Measurements from ENCODE around the gene BANK1. TPM values are rescaled to one million over a fixed set of nuclear protein-coding genes. Genes with fewer than 3 reads are reported as not detected.

Gene BANK1
- total and polyA plus RNA-seq, 10 of the 15 experiments (the other 5 are each of a cell fraction or from before 2014, with no cell fraction given), result 0.13 to 2.1 (median 0.42) TPM

DNA sequence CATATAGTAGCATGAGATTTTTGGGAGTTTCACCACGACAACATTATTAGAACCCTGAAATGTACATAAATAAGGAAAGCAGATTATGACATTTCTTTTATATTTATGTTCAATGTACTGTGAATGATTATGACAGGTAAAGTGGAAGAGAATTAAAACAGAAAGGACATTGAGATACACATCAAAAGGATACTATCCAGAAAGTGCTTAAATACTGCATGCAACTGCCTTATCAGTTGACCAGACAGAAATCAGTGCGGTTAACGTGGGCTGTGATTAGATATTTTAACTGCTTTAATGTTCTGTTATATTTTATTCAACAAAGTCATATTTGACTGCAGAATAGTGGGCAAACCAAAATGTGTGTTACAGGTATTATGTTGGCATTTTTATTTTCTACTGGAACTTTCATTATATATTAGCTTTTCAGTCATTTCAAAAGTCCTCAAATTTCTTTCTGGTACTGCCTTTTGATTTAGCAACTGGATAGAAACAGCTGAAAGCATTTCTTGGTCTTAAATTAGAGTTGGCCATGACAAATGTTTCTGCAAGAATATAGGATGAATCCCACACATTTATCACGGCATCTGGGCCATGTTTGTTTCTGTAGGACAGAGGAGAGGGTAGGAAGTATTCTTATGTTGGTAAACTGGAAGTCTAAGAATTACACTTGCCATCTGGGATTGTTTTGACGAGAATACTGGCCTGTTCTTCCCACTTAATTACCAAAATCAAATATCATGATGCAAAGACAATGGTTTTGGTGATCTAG, 299.5 kb downstream of the BANK1 start:
- no peaks in the 10 kb centered on the region for H3K36me3 ChIP-seq (ENCODE audit: control insufficient read depth in 2 of 2, insufficient read depth in 2 of 2, low read length in 1 of 2)
- no peak for TF ChIP-seq BCL11A (IDR thresholded peaks at IDR 0.05; ENCODE audit: low read depth, low read length)
- no peak for TF ChIP-seq KDM1A (IDR thresholded peaks at IDR 0.05; ENCODE audit: borderline replicate concordance)
- TF ChIP-seq, protein P1, sequence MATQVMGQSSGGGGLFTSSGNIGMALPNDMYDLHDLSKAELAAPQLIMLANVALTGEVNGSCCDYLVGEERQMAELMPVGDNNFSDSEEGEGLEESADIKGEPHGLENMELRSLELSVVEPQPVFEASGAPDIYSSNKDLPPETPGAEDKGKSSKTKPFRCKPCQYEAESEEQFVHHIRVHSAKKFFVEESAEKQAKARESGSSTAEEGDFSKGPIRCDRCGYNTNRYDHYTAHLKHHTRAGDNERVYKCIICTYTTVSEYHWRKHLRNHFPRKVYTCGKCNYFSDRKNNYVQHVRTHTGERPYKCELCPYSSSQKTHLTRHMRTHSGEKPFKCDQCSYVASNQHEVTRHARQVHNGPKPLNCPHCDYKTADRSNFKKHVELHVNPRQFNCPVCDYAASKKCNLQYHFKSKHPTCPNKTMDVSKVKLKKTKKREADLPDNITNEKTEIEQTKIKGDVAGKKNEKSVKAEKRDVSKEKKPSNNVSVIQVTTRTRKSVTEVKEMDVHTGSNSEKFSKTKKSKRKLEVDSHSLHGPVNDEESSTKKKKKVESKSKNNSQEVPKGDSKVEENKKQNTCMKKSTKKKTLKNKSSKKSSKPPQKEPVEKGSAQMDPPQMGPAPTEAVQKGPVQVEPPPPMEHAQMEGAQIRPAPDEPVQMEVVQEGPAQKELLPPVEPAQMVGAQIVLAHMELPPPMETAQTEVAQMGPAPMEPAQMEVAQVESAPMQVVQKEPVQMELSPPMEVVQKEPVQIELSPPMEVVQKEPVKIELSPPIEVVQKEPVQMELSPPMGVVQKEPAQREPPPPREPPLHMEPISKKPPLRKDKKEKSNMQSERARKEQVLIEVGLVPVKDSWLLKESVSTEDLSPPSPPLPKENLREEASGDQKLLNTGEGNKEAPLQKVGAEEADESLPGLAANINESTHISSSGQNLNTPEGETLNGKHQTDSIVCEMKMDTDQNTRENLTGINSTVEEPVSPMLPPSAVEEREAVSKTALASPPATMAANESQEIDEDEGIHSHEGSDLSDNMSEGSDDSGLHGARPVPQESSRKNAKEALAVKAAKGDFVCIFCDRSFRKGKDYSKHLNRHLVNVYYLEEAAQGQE (IDR thresholded peaks at IDR 0.05; ENCODE audit: low read depth, low read length), result no peak
- TF ChIP-seq TCF3 (IDR thresholded peaks at IDR 0.05; ENCODE audit: borderline replicate concordance, insufficient read depth, low read depth, low read length), result no peak
- TF ChIP-seq POLR2AphosphoS5 (IDR thresholded peaks at IDR 0.05; ENCODE audit: low read length), result no peak
- no peak for TF ChIP-seq ZNF217 (IDR thresholded peaks at IDR 0.05)
- TF ChIP-seq, protein P2, sequence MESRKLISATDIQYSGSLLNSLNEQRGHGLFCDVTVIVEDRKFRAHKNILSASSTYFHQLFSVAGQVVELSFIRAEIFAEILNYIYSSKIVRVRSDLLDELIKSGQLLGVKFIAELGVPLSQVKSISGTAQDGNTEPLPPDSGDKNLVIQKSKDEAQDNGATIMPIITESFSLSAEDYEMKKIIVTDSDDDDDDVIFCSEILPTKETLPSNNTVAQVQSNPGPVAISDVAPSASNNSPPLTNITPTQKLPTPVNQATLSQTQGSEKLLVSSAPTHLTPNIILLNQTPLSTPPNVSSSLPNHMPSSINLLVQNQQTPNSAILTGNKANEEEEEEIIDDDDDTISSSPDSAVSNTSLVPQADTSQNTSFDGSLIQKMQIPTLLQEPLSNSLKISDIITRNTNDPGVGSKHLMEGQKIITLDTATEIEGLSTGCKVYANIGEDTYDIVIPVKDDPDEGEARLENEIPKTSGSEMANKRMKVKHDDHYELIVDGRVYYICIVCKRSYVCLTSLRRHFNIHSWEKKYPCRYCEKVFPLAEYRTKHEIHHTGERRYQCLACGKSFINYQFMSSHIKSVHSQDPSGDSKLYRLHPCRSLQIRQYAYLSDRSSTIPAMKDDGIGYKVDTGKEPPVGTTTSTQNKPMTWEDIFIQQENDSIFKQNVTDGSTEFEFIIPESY (IDR thresholded peaks at IDR 0.05), result no peak
- TF ChIP-seq, protein P3, sequence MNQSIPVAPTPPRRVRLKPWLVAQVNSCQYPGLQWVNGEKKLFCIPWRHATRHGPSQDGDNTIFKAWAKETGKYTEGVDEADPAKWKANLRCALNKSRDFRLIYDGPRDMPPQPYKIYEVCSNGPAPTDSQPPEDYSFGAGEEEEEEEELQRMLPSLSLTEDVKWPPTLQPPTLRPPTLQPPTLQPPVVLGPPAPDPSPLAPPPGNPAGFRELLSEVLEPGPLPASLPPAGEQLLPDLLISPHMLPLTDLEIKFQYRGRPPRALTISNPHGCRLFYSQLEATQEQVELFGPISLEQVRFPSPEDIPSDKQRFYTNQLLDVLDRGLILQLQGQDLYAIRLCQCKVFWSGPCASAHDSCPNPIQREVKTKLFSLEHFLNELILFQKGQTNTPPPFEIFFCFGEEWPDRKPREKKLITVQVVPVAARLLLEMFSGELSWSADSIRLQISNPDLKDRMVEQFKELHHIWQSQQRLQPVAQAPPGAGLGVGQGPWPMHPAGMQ (IDR thresholded peaks at IDR 0.05; ENCODE audit: borderline replicate concordance), result no peak
- TF ChIP-seq WRNIP1 (IDR thresholded peaks at IDR 0.05; ENCODE audit: borderline replicate concordance, low read depth, low read length), result no peak
- TF ChIP-seq CHD1 (IDR thresholded peaks at IDR 0.05; ENCODE audit: low read depth, low read length), result no peak
- TF ChIP-seq, protein P4, sequence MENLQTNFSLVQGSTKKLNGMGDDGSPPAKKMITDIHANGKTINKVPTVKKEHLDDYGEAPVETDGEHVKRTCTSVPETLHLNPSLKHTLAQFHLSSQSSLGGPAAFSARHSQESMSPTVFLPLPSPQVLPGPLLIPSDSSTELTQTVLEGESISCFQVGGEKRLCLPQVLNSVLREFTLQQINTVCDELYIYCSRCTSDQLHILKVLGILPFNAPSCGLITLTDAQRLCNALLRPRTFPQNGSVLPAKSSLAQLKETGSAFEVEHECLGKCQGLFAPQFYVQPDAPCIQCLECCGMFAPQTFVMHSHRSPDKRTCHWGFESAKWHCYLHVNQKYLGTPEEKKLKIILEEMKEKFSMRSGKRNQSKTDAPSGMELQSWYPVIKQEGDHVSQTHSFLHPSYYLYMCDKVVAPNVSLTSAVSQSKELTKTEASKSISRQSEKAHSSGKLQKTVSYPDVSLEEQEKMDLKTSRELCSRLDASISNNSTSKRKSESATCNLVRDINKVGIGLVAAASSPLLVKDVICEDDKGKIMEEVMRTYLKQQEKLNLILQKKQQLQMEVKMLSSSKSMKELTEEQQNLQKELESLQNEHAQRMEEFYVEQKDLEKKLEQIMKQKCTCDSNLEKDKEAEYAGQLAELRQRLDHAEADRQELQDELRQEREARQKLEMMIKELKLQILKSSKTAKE (IDR thresholded peaks at IDR 0.05; ENCODE audit: low read depth, poor library complexity, severe bottlenecking), result no peak
- no peak for TF ChIP-seq MYC (IDR thresholded peaks at IDR 0.05; ENCODE audit: insufficient read depth, insufficient read length, insufficient replicate concordance, low read length, severe bottlenecking)
- TF ChIP-seq RBBP5 (conservative IDR thresholded peaks at IDR 0.05), result no peak
- no peak for TF ChIP-seq ZNF207 (IDR thresholded peaks at IDR 0.05; ENCODE audit: borderline replicate concordance)
- no peak for TF ChIP-seq MEF2B (IDR thresholded peaks at IDR 0.05; ENCODE audit: partially characterized antibody, poor library complexity, severe bottlenecking)
- H3K27ac ChIP-seq (ENCODE audit: control insufficient read depth, insufficient read depth), result no peak overlapping the region
- no peaks in the 10 kb centered on the region for H3K27me3 ChIP-seq (replicated peaks in 1 of 2; ENCODE audit: control insufficient read depth in 2 of 2, insufficient read depth in 2 of 2, low read length in 1 of 2)
- no peaks in the 10 kb centered on the region for H3K9me3 ChIP-seq (replicated peaks; ENCODE audit: control insufficient read depth, insufficient read depth, low read length)
- ATAC-seq, result no peak
- intact Hi-C loops (cut with micrococcal nuclease; ENCODE audit: unreplicated experiment) (no loop called here), in situ Hi-C loops (cut with MboI) (no loop called here)
- DNase-seq (ENCODE audit: low read depth, low spot score), result no peak
- H3K4me3 ChIP-seq, result no peak overlapping the region
- ChIA-PET POLR2A (no interaction called here), CTCF (no interaction called here), RAD21 (ENCODE audit: unreplicated experiment) (no interaction called here), SMC1A (ENCODE audit: uncharacterized antibody, unreplicated experiment) (interaction anchor here (2.0 kb wide), 1 partner anchor 14 kb away, joined by 5 read pairs; no protein-coding TSS in a partner anchor)
- H3K9ac ChIP-seq (ENCODE audit: control insufficient read depth, insufficient read depth, low read length), result no peak overlapping the region
- no peaks in the 10 kb centered on the region for H4K20me1 ChIP-seq (ENCODE audit: control insufficient read depth, insufficient read depth)
- WGBS (ENCODE audit: insufficient coverage, insufficient replicate concordance, low lambda C conversion rate, missing lambda C conversion rate), result 28% methylated on average over 5 of the region's 5 CpGs
- H2AFZ ChIP-seq (ENCODE audit: control insufficient read depth, low read depth, low read length), result no peak overlapping the region
- H3K79me2 ChIP-seq (ENCODE audit: control insufficient read depth, insufficient read depth, low read length), result no peaks in the 10 kb centered on the region
- no TSS peak for BruUV-seq (replicated peaks)
- H3K4me2 ChIP-seq (ENCODE audit: control insufficient read depth, insufficient read depth), result no peak overlapping the region
- no peaks in the 10 kb centered on the region for H3K4me1 ChIP-seq (ENCODE audit: control insufficient read depth, insufficient read depth, low read length)
- peak; percentile 18 for FAIRE-seq

Measured in GM12878 (cell line).